ENCODE data around the gene ORC2. TPM values are rescaled to one million over a fixed set of nuclear protein-coding genes. Genes with fewer than 3 reads are reported as not detected.
"Not testable (repeated sequence)": the region's sequence is repeated elsewhere in the genome, so short reads cannot be mapped to it uniquely, and the experiment has no call there.

ORC2 gene
- total RNA-seq (2012; rRNA removed) = 11.2 and 12.0 TPM in 2 replicates

GRCh38 chr2:200963124-200963917 lies at the start of gene ORC2:
TSS of gene ORC2 (minus strand) at chr2:200963660. CDS start at chr2:200958123, 5,537 bp downstream.
- Histone ChIP-seq H3K9me3 (replicated peaks; ENCODE audit: low read length) (no peaks in the 10 kb centered on the region), H3K27me3 (ENCODE audit: control insufficient read depth, insufficient read depth, low read length) (no peaks in the 10 kb centered on the region), H3K4me2 (ENCODE audit: low read length) (peak within 1 kb of the TSS; percentile 90), H3K9ac (ENCODE audit: low read depth, low read length) (peak within 1 kb of the TSS; percentile 82), H3K36me3 (ENCODE audit: insufficient read depth, low read length) (no peaks in the 10 kb centered on the region), H3K4me1 (ENCODE audit: control insufficient read depth, insufficient read depth, low read length) (peaks cover 28% of the 10 kb centered on the region), H3K4me3 (ENCODE audit: low read length) (peak within 1 kb of the TSS; percentile 92)

DNA sequence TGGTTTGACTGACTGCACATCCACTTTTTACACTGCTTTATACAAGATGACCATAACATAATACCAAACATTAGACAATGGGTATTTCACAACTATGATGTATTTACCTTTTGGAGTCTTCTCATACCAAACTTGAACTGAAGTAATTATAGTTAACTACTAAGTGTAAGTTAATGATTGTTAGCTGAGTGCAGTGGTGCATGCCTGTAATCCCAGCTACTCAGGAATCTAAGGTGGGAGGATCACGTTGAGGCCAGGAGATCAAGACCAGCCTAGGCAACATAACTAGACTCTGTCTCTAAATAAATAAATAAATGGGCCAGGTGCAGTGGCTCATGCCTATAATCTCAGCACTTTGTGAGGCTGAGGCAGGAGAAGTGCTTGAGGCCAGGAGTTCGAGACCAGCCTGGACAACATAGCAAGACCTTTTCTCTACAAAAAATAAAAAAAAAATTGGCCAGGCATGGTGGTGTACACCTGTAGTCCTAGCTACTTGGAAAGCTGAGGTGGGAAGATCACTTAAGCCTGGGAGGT lies 44.9 kb upstream of the ORC2 start:
- Histone ChIP-seq H3K4me1 (ENCODE audit: control insufficient read depth, insufficient read depth, low read length) (no peaks in the 10 kb centered on the region), H3K9ac (ENCODE audit: low read depth, low read length) (no peak overlapping the region), H3K4me2 (ENCODE audit: low read length) (no peak overlapping the region), H3K9me3 (replicated peaks; ENCODE audit: low read length) (no peaks in the 10 kb centered on the region), H3K36me3 (ENCODE audit: insufficient read depth, low read length) (peaks cover 29% of the 10 kb centered on the region), H3K27me3 (ENCODE audit: control insufficient read depth, insufficient read depth, low read length) (no peaks in the 10 kb centered on the region), H3K4me3 (ENCODE audit: low read length) (no peak overlapping the region)

- Histone ChIP-seq H3K4me1 (ENCODE audit: control insufficient read depth, insufficient read depth, low read length) (no peaks in the 10 kb centered on the region), H3K9me3 (replicated peaks; ENCODE audit: low read length) (no peaks in the 10 kb centered on the region), H3K9ac (ENCODE audit: low read depth, low read length) (no peak overlapping the region), H3K27me3 (ENCODE audit: control insufficient read depth, insufficient read depth, low read length) (no peaks in the 10 kb centered on the region), H3K4me2 (ENCODE audit: low read length) (no peak overlapping the region), H3K4me3 (ENCODE audit: low read length) (no peak overlapping the region), H3K36me3 (ENCODE audit: insufficient read depth, low read length) (peaks cover 25% of the 10 kb centered on the region)
Measured at GRCh38 chr2:201007584-201007998, 44.1 kb upstream of the ORC2 start.

GRCh38 chr2:201006704-201007103 lies 43.2 kb upstream of the ORC2 start:
- H3K9ac ChIP-seq (ENCODE audit: low read depth, low read length) = no peak overlapping the region
- H3K4me3 ChIP-seq (ENCODE audit: low read length) = no peak overlapping the region
- peaks cover 25% of the 10 kb centered on the region for H3K36me3 ChIP-seq (ENCODE audit: insufficient read depth, low read length)
- no peaks in the 10 kb centered on the region for H3K9me3 ChIP-seq (replicated peaks; ENCODE audit: low read length)
- H3K4me1 ChIP-seq (ENCODE audit: control insufficient read depth, insufficient read depth, low read length) = no peaks in the 10 kb centered on the region
- H3K27me3 ChIP-seq (ENCODE audit: control insufficient read depth, insufficient read depth, low read length) = no peaks in the 10 kb centered on the region
- no peak overlapping the region for H3K4me2 ChIP-seq (ENCODE audit: low read length)

DNA sequence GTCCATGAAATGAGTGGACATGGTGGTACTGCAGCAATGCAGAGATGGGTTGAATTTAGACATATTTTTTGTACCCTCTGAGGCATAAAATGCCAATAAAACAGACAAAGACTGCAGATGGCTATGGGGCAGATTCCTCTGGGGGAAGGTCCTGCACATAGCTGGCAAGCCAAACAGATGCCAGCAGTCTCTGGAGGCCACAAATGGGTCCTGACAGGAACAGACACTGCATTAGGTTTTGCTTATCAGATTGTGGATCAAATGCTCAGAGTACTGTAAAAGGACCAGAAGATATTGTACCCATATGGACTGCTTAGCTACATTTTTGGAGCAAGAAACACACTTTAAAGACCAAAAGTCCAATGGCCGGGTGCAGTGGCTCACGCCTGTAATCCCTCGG lies 40.9 kb upstream of the ORC2 start:
- Histone ChIP-seq H3K4me3 (ENCODE audit: low read length) (no peak overlapping the region), H3K36me3 (ENCODE audit: insufficient read depth, low read length) (peaks cover 25% of the 10 kb centered on the region)

DNA sequence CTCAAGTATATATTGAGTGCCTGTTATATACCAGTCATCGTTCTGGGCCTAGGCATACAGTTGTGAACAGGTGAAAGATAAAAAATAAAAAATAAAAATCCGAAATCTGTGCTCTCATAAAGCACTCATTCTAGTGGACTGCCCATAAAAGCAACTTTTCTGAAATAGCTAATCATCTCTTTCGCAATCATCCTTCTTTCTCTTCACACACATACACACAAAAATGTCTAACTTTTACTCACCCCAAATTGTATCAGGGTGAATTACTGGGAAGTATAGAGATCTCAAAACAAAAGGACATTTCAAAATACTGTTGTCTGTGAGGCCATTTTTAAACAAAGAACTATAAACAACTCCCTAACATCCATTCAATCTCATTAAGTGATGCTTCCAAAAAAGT lies 29.6 kb upstream of the ORC2 start:
- Histone ChIP-seq H3K27me3 (ENCODE audit: control insufficient read depth, insufficient read depth, low read length) (no peaks in the 10 kb centered on the region), H3K4me3 (ENCODE audit: low read length) (no peak overlapping the region), H3K36me3 (ENCODE audit: insufficient read depth, low read length) (peaks cover 29% of the 10 kb centered on the region)

More for the DNA sequence above, 40.9 kb upstream of the ORC2 start:
- Histone ChIP-seq H3K27me3 (ENCODE audit: control insufficient read depth, insufficient read depth, low read length) (no peaks in the 10 kb centered on the region), H3K9me3 (replicated peaks; ENCODE audit: low read length) (no peaks in the 10 kb centered on the region), H3K4me1 (ENCODE audit: control insufficient read depth, insufficient read depth, low read length) (no peaks in the 10 kb centered on the region), H3K9ac (ENCODE audit: low read depth, low read length) (no peak overlapping the region), H3K4me2 (ENCODE audit: low read length) (no peak overlapping the region)

GRCh38 chr2:200987137-200987536 lies 23.7 kb upstream of the ORC2 start:
- peaks cover 5% of the 10 kb centered on the region for H3K4me1 ChIP-seq (ENCODE audit: control insufficient read depth, insufficient read depth, low read length)
- H3K36me3 ChIP-seq (ENCODE audit: insufficient read depth, low read length) = peaks cover 23% of the 10 kb centered on the region
- H3K4me3 ChIP-seq (ENCODE audit: low read length) = no peak overlapping the region
- H3K9me3 ChIP-seq (replicated peaks; ENCODE audit: low read length) = no peaks in the 10 kb centered on the region
- H3K9ac ChIP-seq (ENCODE audit: low read depth, low read length) = no peak overlapping the region
- H3K4me2 ChIP-seq (ENCODE audit: low read length) = no peak overlapping the region
- no peaks in the 10 kb centered on the region for H3K27me3 ChIP-seq (ENCODE audit: control insufficient read depth, insufficient read depth, low read length)

More for the DNA sequence above, 29.6 kb upstream of the ORC2 start:
- no peaks in the 10 kb centered on the region for H3K9me3 ChIP-seq (replicated peaks; ENCODE audit: low read length)
- no peak overlapping the region for H3K9ac ChIP-seq (ENCODE audit: low read depth, low read length)
- H3K4me1 ChIP-seq (ENCODE audit: control insufficient read depth, insufficient read depth, low read length) = no peaks in the 10 kb centered on the region
- H3K4me2 ChIP-seq (ENCODE audit: low read length) = no peak overlapping the region

DNA sequence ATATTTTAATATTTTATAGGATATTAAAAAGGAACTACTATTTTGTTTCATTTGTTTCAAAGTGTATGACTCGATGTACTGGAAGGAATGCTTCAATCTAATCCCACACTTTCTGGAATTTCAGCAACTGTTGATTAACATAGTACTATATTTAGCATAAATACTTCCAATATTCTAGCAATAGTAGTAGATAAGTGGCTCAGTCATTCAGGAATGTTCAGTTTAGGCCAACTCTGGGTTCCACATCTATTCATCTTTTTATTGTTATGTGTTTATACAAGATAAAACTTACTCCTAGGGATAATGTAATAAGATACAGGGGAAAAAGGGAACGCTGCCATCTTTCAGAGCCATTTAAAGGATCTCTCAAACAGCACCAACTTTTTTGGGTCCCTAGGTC lies 22.3 kb upstream of the ORC2 start:
- Histone ChIP-seq H3K4me2 (ENCODE audit: low read length) (no peak overlapping the region), H3K4me1 (ENCODE audit: control insufficient read depth, insufficient read depth, low read length) (peaks cover 5% of the 10 kb centered on the region), H3K4me3 (ENCODE audit: low read length) (no peak overlapping the region), H3K27me3 (ENCODE audit: control insufficient read depth, insufficient read depth, low read length) (no peaks in the 10 kb centered on the region), H3K36me3 (ENCODE audit: insufficient read depth, low read length) (peaks cover 30% of the 10 kb centered on the region), H3K9me3 (replicated peaks; ENCODE audit: low read length) (no peaks in the 10 kb centered on the region), H3K9ac (ENCODE audit: low read depth, low read length) (no peak overlapping the region)

DNA sequence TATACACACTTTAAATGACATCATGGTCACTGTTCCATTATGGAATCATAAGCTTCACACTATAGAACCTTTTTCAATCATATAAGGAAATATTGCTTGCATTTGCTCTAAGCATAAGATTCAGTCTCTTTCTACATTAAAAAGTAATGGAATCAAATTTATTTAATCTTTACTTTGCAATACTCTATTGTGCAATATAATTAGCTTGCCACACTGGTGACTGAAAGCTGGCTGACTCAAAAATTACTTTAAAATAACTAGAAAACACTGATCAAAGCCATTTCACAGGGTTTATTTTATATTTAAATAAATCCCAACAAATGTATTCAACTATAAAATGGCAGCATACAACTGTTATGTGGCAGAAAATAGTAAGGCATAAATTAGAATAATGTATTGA lies 13.2 kb upstream of the ORC2 start:
- H3K4me3 ChIP-seq (ENCODE audit: low read length) = no peak overlapping the region
- no peak overlapping the region for H3K4me2 ChIP-seq (ENCODE audit: low read length)
- no peaks in the 10 kb centered on the region for H3K4me1 ChIP-seq (ENCODE audit: control insufficient read depth, insufficient read depth, low read length)
- H3K36me3 ChIP-seq (ENCODE audit: insufficient read depth, low read length) = peaks cover 15% of the 10 kb centered on the region
- no peaks in the 10 kb centered on the region for H3K9me3 ChIP-seq (replicated peaks; ENCODE audit: low read length)
- no peak overlapping the region for H3K9ac ChIP-seq (ENCODE audit: low read depth, low read length)
- H3K27me3 ChIP-seq (ENCODE audit: control insufficient read depth, insufficient read depth, low read length) = no peaks in the 10 kb centered on the region

DNA sequence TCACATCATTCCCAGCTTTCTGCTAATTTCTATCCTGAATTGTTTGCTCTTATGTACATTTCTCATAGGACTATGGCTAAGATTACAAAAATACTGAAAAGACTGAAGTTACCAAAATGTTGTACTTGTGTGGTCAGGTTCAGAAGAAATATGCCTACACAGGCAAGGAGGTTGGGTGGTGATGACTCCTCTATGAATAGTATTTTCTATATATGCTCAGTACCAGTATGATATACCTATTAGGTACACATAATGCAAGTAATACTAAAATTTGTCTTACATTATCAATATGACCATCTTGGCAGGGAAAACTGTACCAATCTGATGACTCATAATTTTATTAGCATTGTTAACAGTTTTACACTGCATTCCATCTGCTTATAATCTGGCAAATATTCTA lies 12.2 kb upstream of the ORC2 start:
- no peaks in the 10 kb centered on the region for H3K9me3 ChIP-seq (replicated peaks; ENCODE audit: low read length)
- H3K4me1 ChIP-seq (ENCODE audit: control insufficient read depth, insufficient read depth, low read length) = no peaks in the 10 kb centered on the region
- no peak overlapping the region for H3K9ac ChIP-seq (ENCODE audit: low read depth, low read length)
- no peak overlapping the region for H3K4me2 ChIP-seq (ENCODE audit: low read length)
- no peaks in the 10 kb centered on the region for H3K27me3 ChIP-seq (ENCODE audit: control insufficient read depth, insufficient read depth, low read length)
- H3K4me3 ChIP-seq (ENCODE audit: low read length) = no peak overlapping the region
- H3K36me3 ChIP-seq (ENCODE audit: insufficient read depth, low read length) = peaks cover 5% of the 10 kb centered on the region

DNA sequence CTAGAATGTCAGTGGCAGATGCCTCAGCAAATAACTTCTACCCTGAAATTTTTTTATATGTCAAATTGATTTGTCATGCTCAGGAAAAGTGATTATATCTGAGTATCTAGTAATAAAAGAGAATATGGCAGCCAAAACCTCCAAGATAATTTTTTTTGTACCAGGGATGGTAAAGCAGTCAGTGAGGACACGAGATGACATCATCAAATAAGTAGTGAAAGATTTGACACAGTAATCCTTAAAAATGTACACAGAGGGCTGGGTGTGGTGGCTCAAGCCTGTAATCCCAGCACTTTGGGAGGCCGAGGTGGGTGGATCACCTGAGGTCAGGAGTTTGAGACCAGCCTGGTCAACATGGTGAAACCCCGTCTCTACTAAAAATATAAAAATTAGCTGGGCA lies 6.6 kb upstream of the ORC2 start:
- H3K27me3 ChIP-seq (ENCODE audit: control insufficient read depth, insufficient read depth, low read length); H3K9me3 ChIP-seq (replicated peaks; ENCODE audit: low read length); H3K4me2 ChIP-seq (ENCODE audit: low read length); H3K4me1 ChIP-seq (ENCODE audit: control insufficient read depth, insufficient read depth, low read length); H3K36me3 ChIP-seq (ENCODE audit: insufficient read depth, low read length); H3K4me3 ChIP-seq (ENCODE audit: low read length); H3K9ac ChIP-seq (ENCODE audit: low read depth, low read length): not testable (repeated sequence)

GRCh38 chr2:200968735-200969134 lies 5.3 kb upstream of the ORC2 start:
- Histone ChIP-seq H3K9ac (ENCODE audit: low read depth, low read length) (no peak overlapping the region), H3K9me3 (replicated peaks; ENCODE audit: low read length) (no peaks in the 10 kb centered on the region), H3K4me1 (ENCODE audit: control insufficient read depth, insufficient read depth, low read length) (peaks cover 14% of the 10 kb centered on the region), H3K27me3 (ENCODE audit: control insufficient read depth, insufficient read depth, low read length) (no peaks in the 10 kb centered on the region), H3K4me3 (ENCODE audit: low read length) (no peak overlapping the region), H3K36me3 (ENCODE audit: insufficient read depth, low read length) (no peaks in the 10 kb centered on the region), H3K4me2 (ENCODE audit: low read length) (no peak overlapping the region)
